Left colon (tissue), 2 donors: ENCODE results near the gene HEMGN. TPM values are rescaled to one million over a fixed set of nuclear protein-coding genes. Genes with fewer than 3 reads are reported as not detected.

Experiments
- ATAC-seq: fragments of 200-7000 bp; cut with Tn5 transposase; one replicate; pipeline ENCODE4 v1.9.1; 2020; ENCODE audit warnings: mild to moderate bottlenecking, moderate library complexity
- DNase-seq, 2 donors: peaks; one replicate each; pipeline ENCODE4 v3.0.0-alpha.2; 2020
- intact Hi-C, 2 donors: fragments of 100-400 bp; cut with DNase I in 1 of 2; cut with micrococcal nuclease in 1 of 2; formaldehyde crosslinking; loops; one replicate each; pipeline versions ENCODE4 v1.11.2 to v1.14.0; 2022; cut with DNase I, micrococcal nuclease
- total RNA-seq, 2 donors: library from RNA; stranded (reverse); fragmentation: NEBNext Ultra II Directional; extraction: Animal tissue kit (Norgen Biotek cat#: 25700); gene quantifications; one replicate each; pipeline ENCODE4 v1.2.1, GENCODE V29; 2021
- donor health status: DM: no; HTN: no; CAD: no.
- donor health status: DM: yes; HTN: yes; CAD: no.

HEMGN gene
- total RNA-seq, 2 donors from 2014 or later, result not detected

GRCh38 chr9:97940741-97941140, 2.8 kb upstream of the HEMGN start:
- no peak for DNase-seq
- intact Hi-C loops, result no loop called here
- no peak for ATAC-seq

DNA sequence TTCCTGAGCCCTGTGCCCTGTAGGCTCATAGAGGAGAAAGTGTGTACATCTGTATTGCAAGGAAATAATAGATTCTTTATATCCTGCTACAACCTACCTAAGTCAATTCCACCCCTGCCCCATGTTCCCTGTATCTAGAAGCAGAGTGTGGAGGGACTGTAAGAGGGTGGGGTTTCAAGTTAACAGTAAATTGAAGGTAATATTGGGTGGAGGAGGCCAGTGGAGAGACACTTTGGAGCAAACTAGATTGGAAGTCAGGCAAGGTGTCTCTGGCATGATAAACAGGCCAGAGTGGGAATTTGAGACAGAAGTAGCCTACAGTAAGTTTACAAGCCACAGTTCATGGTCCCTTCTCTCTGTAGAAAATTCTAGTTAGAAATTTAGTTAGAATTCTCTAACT, 2.3 kb upstream of the HEMGN start:
- ATAC-seq (no peak), DNase-seq (no peak)
- intact Hi-C loops, result no loop called here

GRCh38 chr9:97936998-97937397, 974 bp downstream of the HEMGN start:
- intact Hi-C loops, result no loop called here
- DNase-seq (no peak), ATAC-seq (no peak)

DNA sequence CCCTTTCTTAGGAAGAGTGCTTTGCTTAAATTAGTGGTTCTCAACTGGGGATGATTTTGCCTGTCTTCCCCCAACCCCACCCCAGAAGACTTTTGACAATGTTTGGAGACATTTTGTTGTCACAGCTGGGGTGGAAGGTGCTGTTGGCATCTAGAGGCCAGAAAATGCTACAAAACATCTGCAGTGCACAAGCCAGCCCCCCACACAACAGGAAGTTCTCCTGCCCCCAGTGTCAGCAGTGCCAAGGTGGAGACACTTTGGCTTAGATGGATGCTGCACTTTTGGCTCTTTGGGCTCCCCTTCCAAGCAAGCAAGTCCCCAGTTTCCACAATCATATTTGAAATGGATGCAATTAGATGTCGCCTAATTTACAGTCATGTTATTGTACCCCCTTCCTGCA, 2.7 kb downstream of the HEMGN start:
- no peak for DNase-seq
- intact Hi-C loops, result no loop called here
- no peak for ATAC-seq

- ATAC-seq, result no peak
- intact Hi-C loops, result no loop called here
- no peak for DNase-seq
Measured at GRCh38 chr9:97934321-97935115, 3.5 kb downstream of the HEMGN start.

- DNase-seq (no peak), ATAC-seq (no peak)
- intact Hi-C loops, result no loop called here
Measured at GRCh38 chr9:97933297-97933998, 4.5 kb downstream of the HEMGN start.

DNA sequence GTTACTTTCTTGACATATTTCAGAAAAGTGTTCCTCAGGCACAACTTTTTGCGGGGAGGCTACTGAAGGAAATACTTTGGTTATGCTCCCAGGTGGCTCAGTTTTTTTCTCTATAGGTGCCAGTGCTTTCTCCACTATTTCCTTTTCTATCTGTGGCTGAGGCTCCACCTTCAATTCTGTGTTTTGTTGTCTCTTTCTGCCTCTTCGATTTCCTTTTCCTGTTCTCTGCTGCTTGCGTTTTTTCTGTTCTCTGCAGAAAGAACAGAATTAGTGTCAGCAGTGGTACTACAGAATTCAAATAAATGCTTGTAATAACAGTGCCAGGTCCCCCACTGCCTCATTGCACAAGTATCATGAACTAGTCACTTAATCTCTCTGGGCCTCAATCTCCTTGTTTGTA, 7.0 kb downstream of the HEMGN start:
- intact Hi-C loops, result no loop called here
- DNase-seq, result no peak

DNA sequence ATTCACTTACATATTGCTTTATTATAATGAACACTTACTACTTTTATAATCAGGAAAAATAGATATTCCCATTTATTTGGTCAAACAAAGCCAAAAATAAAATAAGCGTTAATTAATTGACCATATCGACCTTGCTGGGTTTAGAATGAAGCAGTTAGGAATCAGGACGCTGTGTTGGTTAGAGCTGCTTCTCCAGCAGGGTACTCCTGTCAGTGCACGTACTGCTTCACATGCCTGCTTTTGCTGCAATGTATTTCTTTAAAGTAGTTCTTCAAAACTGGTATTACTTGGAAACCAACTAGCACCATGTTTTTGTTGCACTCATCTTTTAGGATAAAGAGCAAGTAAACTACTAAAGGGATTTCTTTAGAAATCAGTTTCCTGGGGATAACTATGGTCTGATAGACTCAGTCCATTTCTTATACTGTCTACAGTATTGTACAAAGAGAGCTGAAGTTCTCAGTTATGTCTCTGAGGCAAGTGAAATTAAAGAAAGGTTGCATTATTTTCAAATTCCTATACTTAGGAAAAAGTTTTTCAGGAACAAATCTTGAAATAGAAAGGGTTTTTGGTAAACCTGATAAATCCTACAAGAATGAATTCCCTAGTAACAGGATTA, 8.9 kb downstream of the HEMGN start:
- intact Hi-C loops, result loop anchor here in 1 of 2 donors (10.0 kb wide), 2 partner anchors 56 to 106 kb away; partner anchors contain the start of gene ANP32B
- DNase-seq (no peak), ATAC-seq (no peak)

More for the DNA sequence above, 7.0 kb downstream of the HEMGN start:
- no peak for ATAC-seq

- ATAC-seq (no peak), DNase-seq (no peak)
- intact Hi-C loops, result loop anchor here in 1 of 2 donors (10.0 kb wide), 2 partner anchors 59 to 109 kb away; partner anchors contain the start of gene ANP32B
Measured at GRCh38 chr9:97925497-97926334, 12.3 kb downstream of the HEMGN start.

DNA sequence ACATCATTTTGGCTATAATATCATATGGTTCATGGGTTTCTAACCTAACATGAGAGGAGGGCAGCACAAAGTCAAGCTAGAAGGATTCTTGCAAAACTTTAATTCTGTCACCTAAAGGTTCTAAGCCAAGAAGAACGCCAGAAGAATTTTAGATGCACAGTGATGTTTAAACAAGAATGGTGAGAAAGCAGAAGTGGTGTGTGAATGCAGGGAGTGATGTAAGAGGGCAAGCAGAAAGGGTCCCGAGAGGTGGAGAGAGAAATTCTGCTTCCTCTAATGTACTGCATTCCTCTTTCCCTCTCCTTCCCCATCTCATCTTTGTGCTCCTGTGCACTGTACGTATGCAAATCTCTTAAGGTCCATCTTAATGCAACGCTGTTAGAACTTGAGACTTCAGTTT, 13.6 kb downstream of the HEMGN start:
- DNase-seq (no peak), ATAC-seq (no peak)
- intact Hi-C loops, result loop anchor here in 1 of 2 donors (5.0 to 10.0 kb wide), 3 partner anchors 60 to 333 kb away; partner anchors contain the start of genes ANP32B and TBC1D2

- peak; percentile 73 to 90 for DNase-seq
- intact Hi-C loops, result loop anchor here in 1 of 2 donors (5.0 to 10.0 kb wide), 3 partner anchors 61 to 334 kb away; partner anchors contain the start of genes ANP32B and TBC1D2
- ATAC-seq, result peak; percentile 46
Measured at GRCh38 chr9:97923529-97924108, 14.4 kb downstream of the HEMGN start.

GRCh38 chr9:97921959-97922724, 15.8 kb downstream of the HEMGN start, which contains the start of gene TRMO:
Gene TRMO, minus strand, starts transcription at chr9:97922500. Its CDS starts 7 bp downstream, at chr9:97922493.
- intact Hi-C loops, result loop anchor here in 1 of 2 donors (5.0 to 10.0 kb wide), 3 partner anchors 63 to 335 kb away; partner anchors contain the start of genes ANP32B and TBC1D2
- DNase-seq (peak; percentile 97 to 99), ATAC-seq (peak; percentile 92)

DNA sequence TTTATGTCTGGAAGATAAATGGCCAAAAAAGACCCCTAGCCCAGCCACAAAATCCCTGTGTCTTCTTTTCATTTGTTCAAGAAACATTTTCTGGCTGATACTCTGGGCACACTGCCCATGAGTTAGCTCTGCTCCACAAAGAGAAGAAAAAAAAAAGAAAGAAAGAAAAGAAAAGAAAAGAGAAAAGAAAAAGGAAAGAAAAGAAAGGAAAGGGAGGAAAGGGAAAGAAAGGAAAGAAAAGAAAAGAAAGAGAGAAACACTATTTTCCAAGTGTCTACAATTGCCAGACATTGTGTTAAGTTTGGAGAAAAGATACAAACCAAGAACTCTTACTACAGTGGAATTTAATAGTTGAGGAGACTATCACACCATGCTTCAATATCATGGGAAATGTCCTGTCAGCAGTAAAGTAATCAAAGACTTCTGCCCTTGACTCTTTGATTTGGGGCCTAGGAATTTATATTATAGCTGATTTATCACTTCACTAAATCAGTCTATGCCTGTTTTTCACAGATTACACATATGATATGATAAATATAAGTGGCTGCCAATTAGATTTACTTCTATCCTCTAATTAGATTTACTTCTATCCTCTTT, 18.7 kb downstream of the HEMGN start:
- intact Hi-C loops, result no loop called here
- no peak for ATAC-seq
- DNase-seq, result no peak

DNA sequence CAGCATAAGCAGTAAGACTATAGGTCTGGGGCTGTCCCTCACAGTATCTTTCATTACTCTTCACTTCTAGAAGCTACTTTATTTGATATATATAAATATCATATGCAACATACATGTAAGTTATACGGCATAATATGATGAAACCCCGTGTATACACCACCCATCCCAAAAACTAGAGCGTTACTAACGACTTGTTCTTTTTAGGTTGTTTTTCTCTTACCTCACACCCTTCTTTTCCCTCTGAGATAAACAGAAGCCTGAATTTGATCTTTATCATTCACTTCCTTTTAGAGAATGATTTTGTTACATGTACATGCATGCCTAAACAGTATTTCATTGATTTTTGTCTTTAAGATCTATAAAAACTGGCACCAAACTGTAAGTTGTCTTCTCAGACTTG, 19.4 kb downstream of the HEMGN start:
- DNase-seq (no peak), ATAC-seq (no peak)
- intact Hi-C loops, result no loop called here

- intact Hi-C loops, result no loop called here
- DNase-seq (no peak), ATAC-seq (peak; percentile 61)
Measured at GRCh38 chr9:97911970-97912369, 26.0 kb downstream of the HEMGN start.

- DNase-seq (no peak), ATAC-seq (no peak)
- intact Hi-C loops, result no loop called here
Measured at GRCh38 chr9:97911528-97911927, 26.4 kb downstream of the HEMGN start.

DNA sequence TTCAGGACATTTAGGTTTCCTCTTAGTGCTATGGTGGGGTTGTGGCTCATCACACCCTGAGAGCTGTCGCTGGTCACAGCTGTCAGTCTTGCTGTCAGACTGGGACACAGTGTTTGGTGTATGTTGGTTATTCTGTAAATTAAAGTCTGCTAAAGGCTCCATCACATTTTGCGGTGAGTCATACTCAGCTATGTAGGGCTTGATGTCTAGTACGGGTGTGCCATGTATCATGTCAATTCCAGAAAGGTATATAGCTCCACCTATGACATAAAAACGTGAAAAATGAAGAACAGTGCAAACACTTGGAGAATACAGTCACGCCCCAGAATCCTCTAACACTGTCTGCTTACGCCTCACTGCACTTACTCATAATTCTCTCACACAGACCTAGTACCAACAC, 27.6 kb downstream of the HEMGN start:
- DNase-seq (no peak), ATAC-seq (peak; percentile 75)
- intact Hi-C loops, result no loop called here
